ENCODE results near the gene LAMC2.

Gene LAMC2

DNA sequence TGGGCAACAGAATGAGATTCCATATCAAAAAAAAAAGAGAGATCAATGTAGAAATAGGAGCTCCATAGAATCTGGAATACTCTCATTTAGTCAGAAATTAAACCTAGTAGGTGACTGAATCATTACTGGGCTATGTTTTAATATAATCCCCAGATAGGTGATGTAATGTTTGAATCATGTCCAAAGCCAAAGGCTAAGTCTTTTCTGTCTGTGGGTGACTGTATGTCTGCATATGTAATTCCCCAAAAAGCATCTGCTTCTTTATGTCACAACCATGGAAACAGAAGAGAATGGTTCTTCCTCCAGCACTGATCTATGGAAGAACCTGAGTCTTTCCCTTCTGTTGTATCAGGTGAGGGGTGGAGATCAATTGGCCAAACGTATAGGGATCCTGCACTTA is 5.8 kb downstream of the LAMC2 start:
- ChIA-PET POLR2A (no interaction called here), CTCF (interaction anchor here (1.1 to 1.3 kb wide), 2 partner anchors 9 to 37 kb away, joined by 3 to 4 read pairs; no protein-coding TSS in a partner anchor)
- TF ChIP-seq, protein P1, sequence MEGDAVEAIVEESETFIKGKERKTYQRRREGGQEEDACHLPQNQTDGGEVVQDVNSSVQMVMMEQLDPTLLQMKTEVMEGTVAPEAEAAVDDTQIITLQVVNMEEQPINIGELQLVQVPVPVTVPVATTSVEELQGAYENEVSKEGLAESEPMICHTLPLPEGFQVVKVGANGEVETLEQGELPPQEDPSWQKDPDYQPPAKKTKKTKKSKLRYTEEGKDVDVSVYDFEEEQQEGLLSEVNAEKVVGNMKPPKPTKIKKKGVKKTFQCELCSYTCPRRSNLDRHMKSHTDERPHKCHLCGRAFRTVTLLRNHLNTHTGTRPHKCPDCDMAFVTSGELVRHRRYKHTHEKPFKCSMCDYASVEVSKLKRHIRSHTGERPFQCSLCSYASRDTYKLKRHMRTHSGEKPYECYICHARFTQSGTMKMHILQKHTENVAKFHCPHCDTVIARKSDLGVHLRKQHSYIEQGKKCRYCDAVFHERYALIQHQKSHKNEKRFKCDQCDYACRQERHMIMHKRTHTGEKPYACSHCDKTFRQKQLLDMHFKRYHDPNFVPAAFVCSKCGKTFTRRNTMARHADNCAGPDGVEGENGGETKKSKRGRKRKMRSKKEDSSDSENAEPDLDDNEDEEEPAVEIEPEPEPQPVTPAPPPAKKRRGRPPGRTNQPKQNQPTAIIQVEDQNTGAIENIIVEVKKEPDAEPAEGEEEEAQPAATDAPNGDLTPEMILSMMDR (IDR thresholded peaks at IDR 0.05; ENCODE audit: control extremely low read depth, extremely low read depth, low read depth, missing control alignments) = no peak
- no peak for DNase-seq (ENCODE audit: extremely low spot score)

DNA sequence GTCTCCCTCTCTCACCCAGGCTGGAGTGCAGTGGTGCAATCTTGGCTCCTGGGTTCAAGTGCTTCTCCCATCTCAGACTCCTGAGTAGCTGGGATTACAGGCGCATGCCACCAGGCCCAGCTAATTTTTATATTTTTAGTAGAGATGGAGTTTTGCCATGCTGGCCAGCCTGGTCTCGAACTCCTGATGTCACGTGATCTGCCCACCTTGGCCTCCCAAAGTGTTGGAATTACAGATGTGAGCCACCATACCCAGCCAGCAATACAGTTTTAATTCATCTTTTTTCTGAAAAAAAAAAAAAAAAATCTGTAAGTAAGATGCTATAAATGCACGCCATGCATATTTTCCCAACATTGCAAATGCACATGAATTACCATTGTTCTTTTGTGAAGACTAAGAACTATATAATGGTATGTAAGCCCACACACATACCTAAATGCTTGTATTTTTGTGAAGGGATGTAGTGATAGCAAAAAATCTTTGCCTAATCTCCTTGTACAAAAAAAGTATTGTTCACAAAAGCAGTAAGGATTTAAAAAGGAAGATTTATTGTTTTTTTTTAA is 8.0 kb downstream of the LAMC2 start:
- POLR2A ChIA-PET = no interaction called here

DNA sequence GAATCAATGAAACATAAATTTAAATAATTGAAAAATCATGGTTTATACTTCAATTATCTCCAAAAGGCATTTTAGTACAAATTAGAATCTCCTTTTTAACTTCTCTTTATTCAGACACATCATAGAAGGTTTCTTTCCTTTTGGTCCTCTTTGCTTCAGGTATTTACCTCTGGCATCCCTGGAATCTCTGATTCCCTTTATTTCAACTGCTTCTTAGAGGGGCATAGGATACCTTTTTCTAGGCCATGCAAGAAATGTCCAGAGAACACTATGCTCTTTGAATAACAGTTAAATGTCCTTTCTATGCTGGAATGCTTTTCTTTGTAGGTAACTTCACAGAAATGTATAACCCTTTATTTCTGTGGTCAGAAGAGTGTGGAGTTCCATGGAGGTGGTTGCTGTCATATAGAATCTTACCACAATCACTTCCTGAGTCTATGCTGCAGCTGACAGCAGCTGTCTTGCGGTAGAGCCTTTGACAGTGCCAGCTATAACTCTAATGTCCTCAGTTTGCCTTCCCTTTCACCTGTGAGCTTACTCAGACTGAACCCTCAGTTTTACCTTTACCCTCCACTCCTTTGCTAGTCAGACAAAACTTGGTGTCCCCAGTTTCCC is 8.6 kb downstream of the LAMC2 start:
- DNase-seq (ENCODE audit: extremely low spot score) = peak; percentile 35
- ChIA-PET POLR2A (no interaction called here), CTCF (interaction anchor here (1.2 to 1.7 kb wide), 3 partner anchors 13 to 33 kb away, joined by 3 to 7 read pairs (median 4); no protein-coding TSS in a partner anchor)
- TF ChIP-seq, protein P1 (IDR thresholded peaks at IDR 0.05; ENCODE audit: control extremely low read depth, extremely low read depth, low read depth, missing control alignments) = no peak

More for the DNA sequence above, 8.0 kb downstream of the LAMC2 start:
- CTCF ChIA-PET = interaction anchor here (1.0 to 1.7 kb wide), 4 partner anchors 9 to 34 kb away, joined by 3 to 7 read pairs (median 3); no protein-coding TSS in a partner anchor
- no peak for DNase-seq (ENCODE audit: extremely low spot score)
- TF ChIP-seq, protein P1 (IDR thresholded peaks at IDR 0.05; ENCODE audit: control extremely low read depth, extremely low read depth, low read depth, missing control alignments) = no peak

DNA sequence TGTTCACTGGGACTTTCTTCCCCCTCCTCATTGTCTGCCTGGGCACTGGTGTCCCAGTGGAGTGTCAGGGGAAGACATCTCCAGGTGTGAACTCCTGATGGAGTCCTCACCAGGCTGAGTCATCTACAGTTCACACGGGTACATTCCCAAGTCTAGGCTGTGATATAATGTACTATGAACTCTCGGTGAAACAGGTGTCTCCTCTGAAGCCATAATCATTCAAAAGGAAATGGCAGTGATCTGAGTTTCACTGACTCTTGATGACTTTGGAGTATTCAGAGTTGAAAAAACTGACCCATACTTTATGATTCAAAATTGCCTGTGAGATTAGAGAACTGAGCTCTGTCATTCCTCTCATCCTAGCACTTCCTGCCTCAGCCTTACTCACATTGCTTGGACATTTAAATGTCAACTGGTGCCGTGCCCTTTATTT is 9.1 kb downstream of the LAMC2 start:
- TF ChIP-seq, protein P1 (IDR thresholded peaks at IDR 0.05; ENCODE audit: control extremely low read depth, extremely low read depth, low read depth, missing control alignments) = no peak
- DNase-seq (ENCODE audit: extremely low spot score) = no peak
- CTCF ChIA-PET = interaction anchor here (1.2 to 1.7 kb wide), 3 partner anchors 13 to 32 kb away, joined by 3 to 7 read pairs (median 4); no protein-coding TSS in a partner anchor
- POLR2A ChIA-PET = no interaction called here

DNA sequence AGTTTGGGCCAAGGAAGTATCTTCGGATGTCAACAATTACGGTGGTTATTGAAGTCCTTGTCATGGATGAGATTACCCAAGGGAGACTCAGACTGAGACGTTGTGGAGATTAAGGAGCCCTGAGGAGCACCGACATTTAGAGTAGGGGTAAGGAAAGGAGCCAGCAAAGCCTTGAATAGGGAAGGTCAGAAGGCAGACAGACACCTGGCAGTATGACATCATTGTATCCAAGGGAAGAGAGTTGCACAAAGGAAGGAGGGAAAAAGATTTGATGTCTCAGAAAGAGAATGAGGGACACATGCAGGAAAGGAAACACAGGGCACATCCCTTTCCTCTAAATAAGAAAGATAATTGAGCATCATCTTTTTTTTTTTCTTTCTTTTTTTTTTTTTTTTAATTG is 11.7 kb downstream of the LAMC2 start:
- no peak for DNase-seq (ENCODE audit: extremely low spot score)
- TF ChIP-seq, protein P1 (IDR thresholded peaks at IDR 0.05; ENCODE audit: control extremely low read depth, extremely low read depth, low read depth, missing control alignments) = no peak
- ChIA-PET POLR2A (no interaction called here), CTCF (no interaction called here)

DNA sequence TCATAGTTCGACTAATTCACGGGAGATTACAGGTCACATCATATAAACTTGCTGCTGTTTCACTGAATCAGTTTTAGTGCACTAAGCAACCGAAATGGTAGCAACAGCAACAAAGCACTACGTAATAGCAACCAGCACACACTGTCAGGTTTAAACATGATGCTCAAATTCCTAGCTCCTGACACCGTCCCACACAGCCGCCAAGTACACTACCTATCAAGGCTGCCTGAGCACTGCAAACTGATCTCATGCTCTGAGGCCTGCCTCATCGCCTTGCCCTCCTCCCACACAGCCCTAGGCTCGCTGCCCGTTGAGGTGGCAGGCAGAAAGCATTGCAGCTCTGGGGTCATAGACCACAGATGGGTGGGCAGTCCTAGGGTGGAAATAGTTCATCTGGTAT is 12.4 kb downstream of the LAMC2 start:
- POLR2A ChIA-PET = no interaction called here
- TF ChIP-seq, protein P1 (IDR thresholded peaks at IDR 0.05; ENCODE audit: control extremely low read depth, extremely low read depth, low read depth, missing control alignments) = no peak
- DNase-seq (ENCODE audit: extremely low spot score) = no peak
- CTCF ChIA-PET = no interaction called here

Measured in GM10248 (cell line).